Adrenal gland (tissue), 5 donors: ENCODE measurements around the gene OPRM1.

Source experiments
- CTCF ChIP-seq, 6 experiments: fragments of 450-650 bp in 4 of 6; fragments of 200-600 bp in 2 of 6; sonication (generic) in 1 of 6; IDR thresholded peaks; 1 replicate in 5 of 6; 2 replicates in 1 of 6; pipeline versions ENCODE4 v1.5.1 to v1.8.0; 2016 to 2021; ENCODE audit warnings: antibody characterized with exemption in 6 of 6, mild to moderate bottlenecking in 2 of 6, moderate library complexity in 1 of 6
- POLR2A ChIP-seq, 2 donors: fragments of 450-650 bp; IDR thresholded peaks; one replicate each; pipeline ENCODE4 v1.6.1; 2017; ENCODE audit warnings: antibody characterized with exemption in 2 of 2, mild to moderate bottlenecking in 2 of 2, moderate library complexity in 1 of 2
- donor health status: DM: no; HTN: no; CAD: no.

DNA sequence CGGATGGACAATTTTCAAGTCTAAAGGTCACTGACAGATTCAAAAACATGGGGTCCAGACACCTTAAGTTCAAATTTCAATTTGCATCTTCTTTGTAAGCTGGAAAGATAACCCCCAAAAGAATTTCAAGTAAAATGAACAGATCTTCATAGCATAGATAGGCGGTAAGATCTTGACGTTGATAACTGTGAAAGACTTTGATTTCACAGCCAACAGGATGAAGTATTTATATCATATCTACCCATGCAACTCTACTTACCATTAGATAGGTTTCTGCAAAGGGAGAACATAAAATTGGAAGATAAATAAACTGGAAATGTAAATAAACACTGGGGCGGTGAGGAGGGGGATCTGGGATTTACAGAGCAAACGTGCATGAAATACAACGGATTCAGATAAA lies 179.7 kb downstream of the OPRM1 start:
- no peak for TF ChIP-seq CTCF (IDR thresholded peaks at IDR 0.05)
- no peak for TF ChIP-seq POLR2A (IDR thresholded peaks at IDR 0.05)
